Measurements from ENCODE around the gene IRGQ. TPM values are rescaled to one million over a fixed set of nuclear protein-coding genes. Genes with fewer than 3 reads are reported as not detected.

The IRGQ gene
- total and polyA plus RNA-seq, 8 donors: 2.0 to 57.1 (median 13.1) TPM

GRCh38 chr19:43634872-43635560 is 39.1 kb upstream of the IRGQ start:
- intact Hi-C loops (cut with DNase I; ENCODE audit: low total_unique reads): no loop called here
- Histone ChIP-seq H3K27ac (peak overlapping the region in 2 of 5 donors; percentile 22 to 39), H3K4me3 (peak overlapping the region in 1 of 4 donors; percentile 1), H3K9me3 (no peaks in the 10 kb centered on the region), H3K27me3 (peaks cover 0 to 40% (median 9%) of the 10 kb centered on the region in 3 donors), H3K4me1 (peaks cover 6 to 33% (median 17%) of the 10 kb centered on the region in 4 donors), H3K36me3 (no peaks in the 10 kb centered on the region)
- WGBS, 5 donors: 25 to 52% (median 33%) methylated on average over 14 to 17 of the region's 17 CpGs
- peak in 1 of 2 donors; percentile 75 for DNase-seq
- TF ChIP-seq POLR2AphosphoS5 (IDR thresholded peaks at IDR 0.05): no peak
- TF ChIP-seq, protein P1, sequence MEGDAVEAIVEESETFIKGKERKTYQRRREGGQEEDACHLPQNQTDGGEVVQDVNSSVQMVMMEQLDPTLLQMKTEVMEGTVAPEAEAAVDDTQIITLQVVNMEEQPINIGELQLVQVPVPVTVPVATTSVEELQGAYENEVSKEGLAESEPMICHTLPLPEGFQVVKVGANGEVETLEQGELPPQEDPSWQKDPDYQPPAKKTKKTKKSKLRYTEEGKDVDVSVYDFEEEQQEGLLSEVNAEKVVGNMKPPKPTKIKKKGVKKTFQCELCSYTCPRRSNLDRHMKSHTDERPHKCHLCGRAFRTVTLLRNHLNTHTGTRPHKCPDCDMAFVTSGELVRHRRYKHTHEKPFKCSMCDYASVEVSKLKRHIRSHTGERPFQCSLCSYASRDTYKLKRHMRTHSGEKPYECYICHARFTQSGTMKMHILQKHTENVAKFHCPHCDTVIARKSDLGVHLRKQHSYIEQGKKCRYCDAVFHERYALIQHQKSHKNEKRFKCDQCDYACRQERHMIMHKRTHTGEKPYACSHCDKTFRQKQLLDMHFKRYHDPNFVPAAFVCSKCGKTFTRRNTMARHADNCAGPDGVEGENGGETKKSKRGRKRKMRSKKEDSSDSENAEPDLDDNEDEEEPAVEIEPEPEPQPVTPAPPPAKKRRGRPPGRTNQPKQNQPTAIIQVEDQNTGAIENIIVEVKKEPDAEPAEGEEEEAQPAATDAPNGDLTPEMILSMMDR (IDR thresholded peaks at IDR 0.05): no peak
- TF ChIP-seq EP300 (IDR thresholded peaks at IDR 0.05): no peak
- no peak for TF ChIP-seq POLR2A (IDR thresholded peaks at IDR 0.05)

DNA sequence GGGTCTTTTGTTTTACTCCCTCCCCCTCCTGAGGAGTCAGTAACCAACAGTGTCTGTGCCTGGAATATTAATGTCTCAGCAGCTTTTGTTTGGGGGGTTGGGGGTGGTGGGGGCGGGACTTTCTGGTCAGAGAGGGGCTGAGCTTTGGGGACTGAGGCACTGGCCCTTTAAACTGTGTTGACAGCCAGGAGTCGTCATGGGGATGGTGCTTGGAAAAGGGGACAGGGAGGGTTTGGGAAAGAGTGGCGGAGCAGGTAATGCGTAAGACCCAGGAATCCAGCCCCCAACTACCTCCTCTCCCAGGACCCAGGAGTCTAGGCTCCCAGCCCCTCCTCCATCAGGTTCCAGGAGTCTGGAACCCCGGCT is 38.6 kb upstream of the IRGQ start:
- 22 to 63% (median 49%) methylated on average over 4 to 5 of the region's 5 CpGs for WGBS, 5 donors
- Histone ChIP-seq H3K9me3 (no peaks in the 10 kb centered on the region), H3K4me3 (peak overlapping the region in 1 of 4 donors; percentile 1), H3K27ac (peak overlapping the region in 1 of 5 donors; percentile 39), H3K36me3 (no peaks in the 10 kb centered on the region), H3K27me3 (peaks cover 0 to 38% (median 8%) of the 10 kb centered on the region in 3 donors), H3K4me1 (peaks cover 5 to 31% (median 14%) of the 10 kb centered on the region in 4 donors)
- TF ChIP-seq POLR2AphosphoS5 (IDR thresholded peaks at IDR 0.05) (no peak), EP300 (IDR thresholded peaks at IDR 0.05) (no peak), POLR2A (IDR thresholded peaks at IDR 0.05) (no peak)
- TF ChIP-seq, protein P1 (IDR thresholded peaks at IDR 0.05): no peak
- DNase-seq: peak in 1 of 2 donors; percentile 63
- intact Hi-C loops (cut with DNase I; ENCODE audit: low total_unique reads): no loop called here

GRCh38 chr19:43634068-43634467 is 38.1 kb upstream of the IRGQ start:
- 73 to 91% (median 88%) methylated on average over 5 of the region's 5 CpGs for WGBS, 5 donors
- intact Hi-C loops (cut with DNase I; ENCODE audit: low total_unique reads): no loop called here

GRCh38 chr19:43633520-43633919 is 37.6 kb upstream of the IRGQ start:
- WGBS, 5 donors: 82 to 92% (median 89%) methylated on average over 4 of the region's 4 CpGs
- TF ChIP-seq POLR2A (IDR thresholded peaks at IDR 0.05) (no peak), POLR2AphosphoS5 (IDR thresholded peaks at IDR 0.05) (no peak), EP300 (IDR thresholded peaks at IDR 0.05) (no peak)
- TF ChIP-seq, protein P1 (IDR thresholded peaks at IDR 0.05): no peak
- intact Hi-C loops (cut with DNase I; ENCODE audit: low total_unique reads): no loop called here
- H3K4me3 ChIP-seq: no peak overlapping the region
- H3K4me1 ChIP-seq: peaks cover 0 to 23% (median 7%) of the 10 kb centered on the region in 4 donors
- DNase-seq: no peak
- H3K27ac ChIP-seq: no peak overlapping the region
- no peaks in the 10 kb centered on the region for H3K9me3 ChIP-seq
- peaks cover 0 to 28% (median 0%) of the 10 kb centered on the region in 3 donors for H3K27me3 ChIP-seq
- H3K36me3 ChIP-seq: no peaks in the 10 kb centered on the region

More at GRCh38 chr19:43634068-43634467, 38.1 kb upstream of the IRGQ start:
- Histone ChIP-seq H3K9me3 (no peaks in the 10 kb centered on the region), H3K27ac (no peak overlapping the region), H3K27me3 (peaks cover 0 to 34% (median 5%) of the 10 kb centered on the region in 3 donors), H3K4me3 (no peak overlapping the region), H3K4me1 (peaks cover 2 to 28% (median 12%) of the 10 kb centered on the region in 4 donors), H3K36me3 (no peaks in the 10 kb centered on the region)
- TF ChIP-seq EP300 (IDR thresholded peaks at IDR 0.05) (no peak), POLR2AphosphoS5 (IDR thresholded peaks at IDR 0.05) (no peak), POLR2A (IDR thresholded peaks at IDR 0.05) (no peak)
- TF ChIP-seq, protein P1 (IDR thresholded peaks at IDR 0.05): no peak
- DNase-seq: no peak

All from stomach (tissue), 9 donors.